Measurements from ENCODE around the gene SOHLH2.

DNA sequence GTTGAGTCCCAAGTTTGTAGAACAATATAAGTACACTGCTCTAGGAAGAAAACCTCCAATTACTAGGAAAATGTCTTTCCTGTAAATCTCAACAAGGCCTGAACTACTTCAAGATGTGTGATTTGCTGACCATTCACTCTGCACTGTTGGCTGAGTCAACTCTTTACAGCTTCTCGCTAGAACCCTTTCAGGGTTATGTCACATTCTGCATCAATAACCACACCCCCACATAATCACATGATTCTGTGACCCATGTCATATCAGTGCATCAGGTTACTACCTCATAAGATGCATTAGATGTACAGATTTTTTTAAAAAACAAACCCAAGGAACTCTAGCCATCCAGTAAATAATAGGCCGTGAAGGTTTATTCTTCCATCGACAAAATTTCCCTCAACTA, 67.0 kb downstream of the SOHLH2 start:
- TF ChIP-seq, protein P1, sequence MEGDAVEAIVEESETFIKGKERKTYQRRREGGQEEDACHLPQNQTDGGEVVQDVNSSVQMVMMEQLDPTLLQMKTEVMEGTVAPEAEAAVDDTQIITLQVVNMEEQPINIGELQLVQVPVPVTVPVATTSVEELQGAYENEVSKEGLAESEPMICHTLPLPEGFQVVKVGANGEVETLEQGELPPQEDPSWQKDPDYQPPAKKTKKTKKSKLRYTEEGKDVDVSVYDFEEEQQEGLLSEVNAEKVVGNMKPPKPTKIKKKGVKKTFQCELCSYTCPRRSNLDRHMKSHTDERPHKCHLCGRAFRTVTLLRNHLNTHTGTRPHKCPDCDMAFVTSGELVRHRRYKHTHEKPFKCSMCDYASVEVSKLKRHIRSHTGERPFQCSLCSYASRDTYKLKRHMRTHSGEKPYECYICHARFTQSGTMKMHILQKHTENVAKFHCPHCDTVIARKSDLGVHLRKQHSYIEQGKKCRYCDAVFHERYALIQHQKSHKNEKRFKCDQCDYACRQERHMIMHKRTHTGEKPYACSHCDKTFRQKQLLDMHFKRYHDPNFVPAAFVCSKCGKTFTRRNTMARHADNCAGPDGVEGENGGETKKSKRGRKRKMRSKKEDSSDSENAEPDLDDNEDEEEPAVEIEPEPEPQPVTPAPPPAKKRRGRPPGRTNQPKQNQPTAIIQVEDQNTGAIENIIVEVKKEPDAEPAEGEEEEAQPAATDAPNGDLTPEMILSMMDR (IDR thresholded peaks at IDR 0.05; ENCODE audit: poor library complexity, severe bottlenecking) = no peak
- no peak for TF ChIP-seq POLR2AphosphoS5 (IDR thresholded peaks at IDR 0.05)
- no peak for TF ChIP-seq TAF1 (IDR thresholded peaks at IDR 0.05; ENCODE audit: low read depth)
- no peak for TF ChIP-seq EZH2 (IDR thresholded peaks at IDR 0.05; ENCODE audit: borderline replicate concordance, insufficient read depth, low read length, poor library complexity, severe bottlenecking)
- TF ChIP-seq MXI1 (conservative IDR thresholded peaks at IDR 0.05; ENCODE audit: poor library complexity, severe bottlenecking) = no peak
- no peak for TF ChIP-seq EP300 (conservative IDR thresholded peaks at IDR 0.05; ENCODE audit: poor library complexity, severe bottlenecking)
- TF ChIP-seq REST (IDR thresholded peaks at IDR 0.05; ENCODE audit: borderline replicate concordance) = no peak
- TF ChIP-seq SMC3 (conservative IDR thresholded peaks at IDR 0.05; ENCODE audit: poor library complexity) = no peak
